GM18507 (cell line): ENCODE results near the gene SMYD4.
"Not testable (repeated sequence)": the region's sequence is repeated elsewhere in the genome, so short reads cannot be mapped to it uniquely, and the experiment has no call there.

Experiments
- DNase-seq: peaks from one replicate; pipeline ENCODE4 v3.0.0; 2011; ENCODE audit warnings: low read depth; ENCODE audit not compliant: insufficient read length; ENCODE audit errors: extremely low spot score
- FAIRE-seq: peaks from 2 replicates; lab custom pipeline; 2011; peaks lifted over from hg19 to GRCh38; lab: Jason Lieb, UNC

SMYD4 gene

DNA sequence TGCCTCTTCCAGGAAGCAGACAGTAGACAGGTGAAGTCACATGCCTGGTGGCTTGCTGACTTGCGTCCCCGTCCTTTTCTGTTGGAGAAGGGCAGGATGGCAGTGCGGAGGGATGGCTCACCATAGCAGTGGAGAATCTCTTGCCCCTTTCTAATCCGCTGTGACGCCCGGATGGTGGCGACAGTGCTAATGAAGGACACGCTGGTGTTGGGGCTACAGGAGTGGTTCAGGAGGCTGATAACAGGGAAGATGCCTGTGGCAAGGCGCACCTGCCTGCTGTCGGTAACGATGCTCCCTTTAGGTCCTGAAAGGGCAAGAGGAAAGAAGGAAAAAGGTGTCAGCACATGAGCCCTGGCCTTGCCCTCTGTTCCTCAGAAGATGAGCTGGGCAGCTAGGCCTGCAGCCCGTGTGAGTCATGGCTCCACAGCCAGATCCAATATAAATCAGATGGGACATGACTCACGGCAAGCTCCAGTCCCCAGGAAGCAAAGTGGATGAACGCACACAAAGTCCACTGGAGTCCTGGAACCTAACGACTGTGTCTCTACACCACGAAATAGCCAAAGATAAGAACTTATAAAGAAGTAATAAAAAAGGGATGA lies 42.3 kb downstream of the SMYD4 start:
- FAIRE-seq (no peak), DNase-seq (no peak)

DNA sequence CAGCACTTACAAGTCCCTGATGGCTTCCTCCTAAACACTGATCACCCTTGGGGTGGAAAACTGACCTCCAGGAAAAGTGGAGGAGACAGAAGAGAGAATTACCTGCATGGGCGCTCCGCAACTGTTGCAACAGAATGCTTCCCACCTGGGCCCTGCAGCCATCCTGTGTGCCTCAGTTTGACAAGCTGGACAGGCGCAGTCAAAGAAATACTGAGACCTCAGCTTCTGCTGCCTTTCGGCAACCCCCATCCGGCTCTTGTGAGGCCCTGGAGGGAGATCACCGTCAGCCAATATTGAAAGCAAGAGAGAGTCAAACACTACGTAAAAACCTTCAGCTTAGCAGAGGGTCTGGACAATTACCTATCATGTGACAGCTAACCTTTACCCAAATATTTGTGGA lies 43.0 kb downstream of the SMYD4 start:
- no peak for FAIRE-seq
- DNase-seq: no peak

DNA sequence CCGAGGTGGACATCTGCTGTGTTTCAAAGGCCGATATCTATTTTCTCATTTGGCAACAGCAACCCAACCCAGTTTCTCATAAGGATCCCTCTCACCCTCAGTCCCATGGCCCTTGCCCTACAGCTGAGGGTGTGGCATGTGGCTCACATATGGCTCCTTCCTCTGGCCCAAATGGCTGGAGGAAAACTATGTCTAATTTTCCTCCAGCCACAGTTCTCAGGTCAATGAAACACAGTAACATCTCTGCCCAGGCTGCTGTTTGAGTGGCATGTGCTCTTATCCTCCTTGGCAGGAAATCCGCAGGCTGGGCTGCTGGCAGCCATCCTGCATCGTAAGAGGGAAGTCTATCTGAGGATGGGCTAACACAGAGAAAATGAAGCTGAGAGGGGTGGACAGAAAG lies 43.8 kb downstream of the SMYD4 start:
- DNase-seq (no peak), FAIRE-seq (no peak)

DNA sequence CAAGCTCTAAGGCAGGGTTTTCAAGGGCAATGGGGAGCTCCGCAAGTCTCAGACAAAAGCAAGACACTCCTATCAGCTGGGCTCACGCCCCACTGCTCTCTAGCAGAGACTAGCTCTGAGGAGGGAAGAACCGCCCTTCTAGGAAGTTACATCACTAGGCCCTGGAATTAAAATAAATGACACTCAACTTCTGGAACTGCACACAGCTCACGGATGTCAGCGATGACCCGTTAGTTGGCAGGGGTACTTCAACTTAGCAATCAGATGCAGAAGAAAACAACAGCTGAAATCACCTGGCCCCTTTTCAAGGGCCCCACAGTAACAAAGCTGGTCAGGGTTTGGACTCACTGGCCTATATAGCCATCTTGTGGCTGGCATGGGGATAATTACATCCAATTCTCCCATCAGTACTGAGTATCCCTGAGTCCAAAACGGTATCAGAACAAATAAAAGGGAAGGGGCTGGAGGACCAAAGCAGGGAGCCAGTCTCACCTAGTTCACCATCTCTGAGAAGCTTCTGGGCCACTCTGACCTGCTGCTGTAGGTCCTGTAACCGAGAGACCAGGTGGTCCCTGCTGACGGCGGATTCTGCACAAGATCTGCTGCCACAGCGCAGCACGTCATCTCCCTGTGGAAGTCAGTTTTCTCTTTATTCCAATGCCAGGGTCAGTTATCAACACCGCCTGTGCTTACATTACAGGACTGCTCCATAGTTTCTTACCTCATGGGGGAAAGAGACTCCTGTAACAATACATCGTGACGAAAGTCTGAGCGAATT lies 45.7 kb downstream of the SMYD4 start:
- no peak for DNase-seq
- FAIRE-seq: peak; percentile 78

DNA sequence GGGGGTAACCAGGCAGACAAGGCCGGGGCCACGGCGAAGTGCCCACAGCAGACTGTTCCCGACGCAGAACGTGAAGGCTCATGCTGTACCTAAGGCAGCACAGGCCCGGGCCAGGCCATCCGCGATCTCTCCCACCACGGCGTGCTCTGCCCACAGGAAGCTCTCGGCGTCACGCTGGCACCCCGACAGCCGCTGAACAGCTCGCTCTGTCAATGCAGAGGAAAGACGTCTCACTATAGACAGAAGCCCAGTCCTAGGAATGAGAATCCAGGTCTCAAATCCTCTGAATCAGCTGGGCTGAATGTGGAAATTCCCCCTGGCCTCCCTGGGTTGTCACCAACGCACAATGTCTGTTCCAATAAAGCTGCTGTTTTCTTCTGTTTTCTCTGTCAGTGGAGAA lies 46.4 kb downstream of the SMYD4 start:
- DNase-seq (no peak), FAIRE-seq (no peak)

DNA sequence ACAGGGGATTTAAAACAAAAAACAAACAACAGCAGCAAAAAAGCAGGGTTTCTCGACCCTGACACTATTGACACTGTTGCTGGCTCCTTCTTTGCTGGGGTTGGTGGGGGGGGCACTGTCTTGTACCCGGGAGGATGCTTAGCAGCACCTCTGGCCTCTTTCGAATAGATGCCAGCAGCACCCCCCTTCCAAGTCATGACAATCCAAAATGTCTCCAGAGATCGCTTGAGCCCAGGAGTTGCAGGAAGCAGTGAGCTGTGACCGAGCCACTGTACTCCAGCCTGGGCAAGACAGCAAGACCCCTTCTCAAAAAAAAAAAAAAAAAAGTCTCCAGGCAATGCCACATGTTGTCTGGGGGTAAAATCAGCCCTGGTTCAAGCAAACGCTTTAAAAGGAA lies 47.5 kb downstream of the SMYD4 start:
- DNase-seq: no peak
- FAIRE-seq: no peak

DNA sequence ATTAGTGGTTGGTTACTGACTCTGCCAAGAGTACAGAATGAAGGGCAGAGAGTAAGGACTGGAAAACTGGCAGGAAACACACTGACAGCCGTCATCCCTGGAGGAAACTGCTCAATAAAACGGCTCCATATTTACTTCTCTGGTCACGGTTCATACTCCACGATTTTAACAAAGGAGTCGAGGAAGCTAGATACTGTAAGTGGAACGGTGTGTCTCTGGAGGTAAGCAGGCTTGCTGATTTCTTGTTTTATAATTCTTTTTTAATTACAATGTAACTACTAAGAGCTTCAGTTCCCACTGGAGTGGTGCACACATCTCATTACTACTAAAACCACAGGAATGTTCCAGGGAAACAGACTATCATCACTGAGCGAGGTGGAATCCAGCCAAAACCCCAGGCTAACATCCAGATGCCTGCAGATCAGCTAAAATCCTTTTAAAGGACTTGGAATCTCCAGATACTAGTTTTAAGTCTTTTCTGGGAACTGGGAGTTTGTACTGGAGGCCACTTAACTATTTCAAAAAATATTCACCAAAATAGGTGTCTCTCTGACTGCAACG lies 50.1 kb downstream of the SMYD4 start:
- DNase-seq (no peak), FAIRE-seq (no peak)

DNA sequence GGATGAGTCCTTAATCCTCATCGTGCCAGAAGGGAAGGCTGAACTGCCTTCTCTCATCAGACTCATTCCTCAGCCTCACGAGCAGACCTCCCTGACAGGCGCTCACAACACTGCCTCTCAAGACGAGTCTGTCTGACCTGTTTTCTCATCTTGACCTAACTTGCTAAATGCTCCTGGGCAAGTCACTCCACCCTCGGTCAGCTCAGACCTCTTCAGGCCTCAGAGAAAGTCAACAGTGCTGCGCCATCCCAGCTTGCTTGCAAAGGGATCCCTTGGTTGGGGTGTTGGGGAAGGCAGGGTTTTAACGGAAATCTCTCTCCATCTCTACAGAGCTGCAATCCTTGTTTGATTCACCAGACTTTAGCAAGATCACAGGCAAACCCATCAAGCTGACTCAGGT lies 52.8 kb downstream of the SMYD4 start:
- FAIRE-seq (no peak), DNase-seq (no peak)

DNA sequence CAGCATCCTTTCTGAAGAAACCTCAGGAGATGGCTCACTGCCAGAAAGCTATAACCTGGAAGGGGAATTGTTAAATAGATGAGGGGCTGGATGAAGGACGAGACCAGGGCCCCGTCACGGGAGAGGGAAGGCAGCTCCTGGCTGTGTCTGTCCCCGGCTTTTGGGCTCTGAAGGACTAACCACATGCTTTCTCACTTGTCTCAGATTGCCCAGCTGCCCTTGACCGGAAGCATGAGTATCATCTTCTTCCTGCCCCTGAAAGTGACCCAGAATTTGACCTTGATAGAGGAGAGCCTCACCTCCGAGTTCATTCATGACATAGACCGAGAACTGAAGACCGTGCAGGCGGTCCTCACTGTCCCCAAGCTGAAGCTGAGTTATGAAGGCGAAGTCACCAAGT lies 53.4 kb downstream of the SMYD4 start:
- no peak for DNase-seq
- no peak for FAIRE-seq

DNA sequence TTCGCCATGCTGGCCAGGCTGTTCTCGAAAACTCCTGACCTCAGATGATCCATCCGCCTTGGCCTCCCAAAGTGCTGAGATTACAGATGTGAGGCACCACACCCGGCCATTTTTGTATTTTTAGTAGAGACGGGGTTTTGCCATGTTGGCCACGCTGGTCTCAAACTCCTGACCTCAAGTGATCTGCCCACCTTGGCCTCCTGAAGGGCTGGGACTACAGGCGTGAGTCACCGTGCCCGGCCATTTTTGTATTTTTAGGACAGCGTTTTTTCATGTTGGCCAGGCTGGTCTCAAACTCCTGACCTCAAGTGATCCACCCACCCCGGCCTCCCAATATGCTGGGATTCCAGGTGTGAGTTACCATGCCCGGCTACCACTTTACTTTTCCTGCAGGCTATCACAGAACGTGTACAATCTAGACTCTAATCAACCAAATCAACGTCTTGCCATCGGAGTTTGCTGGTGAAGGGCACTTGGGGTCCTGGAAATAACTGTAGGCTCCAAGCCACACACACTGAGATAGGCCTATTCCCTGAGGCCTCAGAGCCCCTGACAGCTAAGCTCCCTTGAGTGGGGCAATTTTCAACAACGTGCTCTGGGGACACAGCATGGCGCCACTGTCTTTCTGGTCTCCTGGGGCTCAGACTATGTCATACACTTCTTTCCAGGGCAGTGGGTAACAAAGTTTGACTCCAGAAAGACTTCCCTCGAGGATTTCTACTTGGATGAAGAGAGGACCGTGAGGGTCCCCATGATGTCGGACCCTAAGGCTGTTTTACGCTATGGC lies 55.1 kb downstream of the SMYD4 start:
- no peak for DNase-seq
- no peak for FAIRE-seq

DNA sequence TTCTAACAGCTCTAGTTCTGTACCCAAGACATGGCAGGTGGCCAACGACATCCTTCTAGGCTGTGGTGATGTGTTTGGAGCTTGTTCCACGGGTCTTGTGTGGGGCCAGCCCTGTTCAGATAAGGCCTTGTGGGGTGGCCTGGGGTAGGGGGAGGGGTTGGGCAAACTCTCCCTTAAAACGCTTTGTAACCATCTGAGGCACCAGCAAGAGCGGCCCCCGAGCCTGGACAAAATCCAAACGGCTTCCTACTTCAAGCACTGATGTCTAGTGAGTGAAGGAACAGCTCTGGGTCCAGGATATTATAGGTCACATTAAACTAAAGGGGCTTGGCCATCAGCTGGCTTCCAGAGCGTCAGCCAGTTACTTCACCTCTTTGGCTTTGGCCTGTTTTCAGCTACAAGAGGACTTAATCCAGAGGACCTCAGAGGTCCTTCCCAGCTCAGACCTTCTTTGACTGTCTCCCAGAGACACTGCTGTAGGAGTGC lies 56.0 kb downstream of the SMYD4 start:
- no peak for FAIRE-seq

DNA sequence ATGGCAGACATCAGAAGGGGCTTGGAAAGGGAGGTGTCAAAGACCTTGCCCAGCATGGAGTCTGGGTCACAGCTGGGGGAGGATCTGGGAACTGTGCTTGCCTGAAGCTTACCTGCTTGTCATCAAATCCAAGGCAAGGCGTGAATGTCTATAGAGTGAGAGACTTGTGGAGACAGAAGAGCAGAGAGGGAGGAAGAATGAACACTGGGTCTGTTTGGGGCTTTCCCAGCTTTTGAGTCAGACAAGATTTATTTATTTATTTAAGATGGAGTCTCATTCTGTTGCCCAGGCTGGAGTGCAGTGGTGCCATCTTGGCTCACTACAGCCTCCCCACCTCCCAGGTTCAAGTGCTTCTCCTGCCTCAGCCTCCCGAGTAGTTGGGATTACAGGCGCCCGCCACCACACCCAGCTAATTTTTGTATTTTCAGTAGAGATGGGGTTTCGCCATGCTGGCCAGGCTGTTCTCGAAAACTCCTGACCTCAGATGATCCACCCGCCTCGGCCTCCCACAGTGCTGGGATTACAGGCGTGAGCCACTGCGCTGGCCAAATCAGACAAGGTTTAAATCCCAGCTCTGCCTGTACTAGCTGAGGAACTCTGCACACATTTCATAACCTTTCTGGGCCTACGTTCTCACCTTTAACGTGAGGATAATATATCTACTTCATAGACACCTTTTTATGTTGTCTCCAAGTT lies 56.6 kb downstream of the SMYD4 start:
- FAIRE-seq, DNase-seq: not testable (repeated sequence)

More for the DNA sequence above, 56.0 kb downstream of the SMYD4 start:
- DNase-seq: no peak

DNA sequence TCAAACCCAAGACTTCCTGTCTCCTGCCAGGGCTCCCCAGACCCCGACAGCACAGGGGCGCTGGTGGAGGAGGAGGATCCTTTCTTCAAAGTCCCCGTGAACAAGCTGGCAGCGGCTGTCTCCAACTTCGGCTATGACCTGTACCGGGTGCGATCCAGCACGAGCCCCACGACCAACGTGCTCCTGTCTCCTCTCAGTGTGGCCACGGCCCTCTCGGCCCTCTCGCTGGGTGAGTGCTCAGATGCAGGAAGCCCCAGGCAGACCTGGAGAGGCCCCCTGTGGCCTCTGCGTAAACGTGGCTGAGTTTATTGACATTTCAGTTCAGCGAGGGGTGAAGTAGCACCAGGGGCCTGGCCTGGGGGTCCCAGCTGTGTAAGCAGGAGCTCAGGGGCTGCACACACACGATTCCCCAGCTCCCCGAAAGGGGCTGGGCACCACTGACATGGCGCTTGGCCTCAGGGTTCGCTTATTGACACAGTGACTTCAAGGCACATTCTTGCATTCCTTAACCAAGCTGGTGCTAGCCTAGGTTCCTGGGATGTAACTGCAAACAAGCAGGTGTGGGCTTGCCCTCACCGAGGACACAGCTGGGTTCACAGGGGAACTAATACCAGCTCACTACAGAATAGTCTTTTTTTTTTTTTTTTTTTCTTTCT lies 59.8 kb downstream of the SMYD4 start:
- no peak for FAIRE-seq
- DNase-seq: no peak

DNA sequence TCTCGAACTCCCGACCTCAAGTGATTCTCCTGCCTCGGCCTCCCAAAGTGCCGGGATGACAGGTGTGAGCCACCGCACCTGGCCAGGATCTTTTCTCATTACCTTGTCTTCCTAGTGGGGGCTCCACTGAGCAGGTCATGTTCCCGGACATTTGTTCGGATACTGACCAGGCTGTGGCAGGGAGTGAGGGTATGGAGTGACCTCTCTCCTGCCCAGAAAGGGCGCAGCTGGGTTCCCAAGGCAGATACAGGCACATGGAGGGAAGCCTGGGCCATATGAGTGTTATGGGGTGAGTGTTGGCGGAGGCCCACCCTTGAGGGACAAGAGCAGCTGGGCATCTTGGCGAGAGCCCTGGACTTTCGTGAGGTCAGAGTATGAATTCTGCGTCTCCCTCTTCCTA lies 62.3 kb downstream of the SMYD4 start:
- FAIRE-seq (no peak), DNase-seq (no peak)

DNA sequence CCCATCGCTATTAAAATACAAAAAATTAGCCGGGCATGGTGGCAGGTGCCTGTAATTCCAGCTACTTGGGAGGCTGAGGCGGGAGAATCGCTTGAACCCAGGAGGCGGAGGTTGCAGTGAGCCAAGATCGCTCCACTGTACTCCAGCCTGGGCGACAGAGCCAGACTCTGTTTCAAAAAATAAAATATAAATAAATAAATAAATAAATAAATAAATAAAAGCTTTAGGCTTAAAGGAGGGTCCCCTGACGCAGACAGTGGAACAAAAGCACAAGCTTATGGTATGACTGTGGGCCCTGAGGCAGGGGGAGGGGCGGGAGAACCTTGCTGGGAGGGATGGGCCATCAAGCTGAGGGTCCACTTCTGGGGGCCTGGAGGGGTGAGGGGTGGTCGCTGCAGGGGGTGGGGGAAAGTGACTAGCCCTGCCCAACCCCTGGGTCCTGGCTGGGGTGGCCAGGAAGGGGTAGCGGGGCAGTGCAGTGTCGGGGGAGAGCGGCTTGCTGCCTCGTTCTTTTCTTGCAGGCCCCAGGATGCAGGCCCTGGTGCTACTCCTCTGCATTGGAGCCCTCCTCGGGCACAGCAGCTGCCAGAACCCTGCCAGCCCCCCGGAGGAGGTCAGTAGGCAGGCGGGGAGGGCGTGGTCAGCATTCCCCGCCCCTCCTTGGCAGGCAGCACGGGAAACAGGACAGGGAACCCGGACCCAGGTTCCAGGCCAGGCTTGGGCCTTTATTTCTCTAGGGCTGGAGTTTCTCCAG lies 63.1 kb downstream of the SMYD4 start:
- no peak for DNase-seq
- FAIRE-seq: no peak

DNA sequence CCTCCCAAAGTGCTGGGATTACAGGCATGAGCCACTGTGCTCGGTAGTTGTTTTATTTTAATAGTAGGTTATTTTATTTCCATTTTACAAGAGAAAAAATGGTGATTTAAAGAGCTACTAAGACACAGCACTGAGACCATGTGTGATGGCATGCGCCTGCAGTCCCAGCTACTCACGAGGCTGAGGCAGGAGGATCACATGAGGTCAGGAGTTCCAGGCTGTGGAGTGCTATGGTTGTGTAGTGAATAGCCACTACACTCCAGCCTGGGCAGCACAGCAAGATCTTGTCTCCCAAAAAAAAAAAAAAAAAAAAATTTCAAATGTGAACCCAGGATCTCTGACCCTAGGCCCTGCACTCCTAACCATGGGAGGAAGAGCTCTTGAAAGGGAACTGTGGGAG lies 64.1 kb downstream of the SMYD4 start:
- FAIRE-seq: no peak

DNA sequence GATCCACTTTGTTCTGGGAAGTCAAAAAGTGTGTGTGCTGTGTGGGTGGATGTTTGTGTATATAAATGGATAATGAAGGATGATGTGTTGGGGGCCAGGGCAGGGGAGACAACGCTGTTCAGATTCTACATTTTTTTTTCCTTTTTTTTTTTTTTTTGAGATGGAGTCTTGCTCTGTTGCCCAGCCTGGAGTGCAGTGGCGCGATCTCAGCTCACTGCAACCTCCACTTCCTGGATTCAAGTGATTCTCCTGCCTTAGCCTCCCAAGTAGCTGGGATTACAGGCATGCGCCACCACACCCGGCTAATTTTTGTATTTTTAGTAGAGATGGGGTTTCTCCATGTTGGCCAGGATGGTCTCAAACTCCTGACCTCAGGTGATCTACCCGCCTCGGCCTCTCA lies 65.0 kb downstream of the SMYD4 start:
- DNase-seq, FAIRE-seq: not testable (repeated sequence)

More for the DNA sequence above, 64.1 kb downstream of the SMYD4 start:
- DNase-seq: no peak

DNA sequence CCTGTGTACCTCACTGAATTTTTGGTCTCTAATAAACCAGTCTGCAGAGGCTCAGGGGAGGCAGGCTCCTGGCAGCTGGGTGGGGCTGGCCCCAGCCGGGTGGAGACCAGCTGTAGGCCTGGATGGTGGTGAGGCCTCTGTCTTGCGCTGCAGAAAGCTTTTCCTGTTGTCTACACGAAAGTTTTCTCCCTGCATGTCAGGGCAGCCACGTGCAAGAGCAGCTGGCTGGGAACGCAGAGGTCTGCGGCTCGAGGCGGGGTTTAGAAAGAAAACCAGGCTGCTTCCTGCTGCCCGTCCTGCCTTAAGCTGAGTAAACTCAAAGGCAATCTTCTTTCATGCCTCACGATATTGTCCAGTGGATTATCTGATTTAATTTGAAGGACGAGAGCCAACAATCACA lies 65.4 kb downstream of the SMYD4 start:
- peak; percentile 87 for FAIRE-seq

More for the DNA sequence above, 65.4 kb downstream of the SMYD4 start:
- no peak for DNase-seq
